GM19438 (cell line): ENCODE measurements around the gene SLC6A5.
"Not testable (repeated sequence)": the region's sequence is repeated elsewhere in the genome, so short reads cannot be mapped to it uniquely, and the experiment has no call there.

Experiments
- ATAC-seq: cut with Tn5 transposase; IDR thresholded peaks from one replicate; pipeline ENCODE4 v1.9.1; 2021; ENCODE audit warnings: low read depth; ENCODE audit not compliant: unreplicated experiment

SLC6A5 gene

DNA sequence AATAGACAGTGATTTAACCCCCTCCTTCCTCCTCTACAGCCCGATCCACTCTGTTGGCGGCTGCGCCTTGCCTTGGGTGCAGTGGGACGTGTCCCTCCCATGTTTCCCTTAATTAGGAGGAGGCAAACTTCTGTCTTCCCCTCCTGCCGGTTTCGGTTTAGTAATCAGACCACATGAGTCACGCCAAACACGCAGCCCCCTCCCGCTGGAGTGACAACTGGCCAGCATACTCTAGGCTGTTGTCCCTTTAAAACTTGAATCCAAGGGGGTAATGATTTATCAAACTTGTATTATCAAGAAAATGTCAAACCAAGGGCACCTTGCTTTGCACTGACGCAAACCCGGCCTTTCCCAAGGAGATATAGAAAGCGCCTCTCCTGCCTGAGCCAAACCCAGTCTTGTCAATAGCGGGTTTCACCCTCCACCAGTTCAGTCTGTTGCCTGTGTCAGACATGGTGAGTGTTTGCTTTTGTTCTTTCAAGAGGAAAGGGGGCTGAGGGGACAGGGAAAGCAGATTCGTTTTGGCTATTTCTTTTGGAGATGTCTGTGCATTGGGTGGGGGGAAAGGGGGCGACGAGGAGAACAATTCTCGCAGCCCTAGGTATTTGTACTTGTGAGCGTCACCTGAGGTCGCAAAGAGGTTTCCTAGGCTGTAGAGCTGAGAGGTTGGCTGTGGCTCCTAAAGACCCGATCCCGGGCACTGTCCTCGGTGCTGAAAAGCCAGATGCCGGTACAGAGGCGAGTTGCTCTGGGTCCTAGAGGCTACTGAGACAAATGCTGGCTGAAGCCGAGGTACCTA, at the start of gene SLC6A5:
TSS of gene SLC6A5 (plus strand) at position 388 of the 799 bp plus-strand sequence. CDS start at position 453, 65 bp downstream.
- no peak for ATAC-seq

DNA sequence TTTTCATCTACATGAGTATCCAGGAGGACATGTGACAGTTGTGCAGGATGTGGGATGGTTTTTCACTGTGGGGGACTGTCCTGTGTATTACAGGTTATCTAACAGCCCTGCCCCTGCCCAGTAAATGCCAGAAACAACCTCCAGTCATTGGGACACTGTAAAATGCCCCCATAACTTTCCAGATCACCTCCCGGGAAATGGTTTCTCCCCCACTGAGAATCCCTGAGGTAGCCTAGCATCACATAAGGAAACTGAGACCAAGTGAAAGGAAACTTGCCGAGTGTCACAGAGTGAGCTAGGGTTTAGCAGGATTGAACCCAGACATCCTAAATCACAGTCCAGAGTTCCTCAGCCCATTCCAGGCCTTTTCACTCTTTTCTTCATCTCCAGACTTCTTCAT, 48.3 kb upstream of the SLC6A5 start:
- no peak for ATAC-seq

DNA sequence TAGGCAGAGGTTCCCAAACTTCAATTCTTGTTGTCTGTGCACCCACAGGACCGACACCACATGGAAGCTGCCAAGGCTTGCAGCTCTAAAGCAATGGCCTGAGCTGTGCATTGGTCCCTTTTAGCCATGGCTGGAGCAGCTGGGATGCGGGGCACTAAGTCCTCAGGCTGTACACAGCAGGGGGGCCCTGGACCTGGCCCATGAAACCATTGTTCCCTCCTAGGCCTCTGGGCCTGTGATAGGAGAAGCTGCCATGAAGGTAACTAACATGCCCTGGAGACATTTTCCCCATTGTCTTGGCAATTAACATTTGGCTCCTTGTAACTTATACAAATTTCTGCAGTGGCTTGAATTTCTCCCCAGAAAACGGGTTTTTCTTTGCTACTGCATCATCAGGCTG, 43.6 kb upstream of the SLC6A5 start:
- ATAC-seq = no peak

DNA sequence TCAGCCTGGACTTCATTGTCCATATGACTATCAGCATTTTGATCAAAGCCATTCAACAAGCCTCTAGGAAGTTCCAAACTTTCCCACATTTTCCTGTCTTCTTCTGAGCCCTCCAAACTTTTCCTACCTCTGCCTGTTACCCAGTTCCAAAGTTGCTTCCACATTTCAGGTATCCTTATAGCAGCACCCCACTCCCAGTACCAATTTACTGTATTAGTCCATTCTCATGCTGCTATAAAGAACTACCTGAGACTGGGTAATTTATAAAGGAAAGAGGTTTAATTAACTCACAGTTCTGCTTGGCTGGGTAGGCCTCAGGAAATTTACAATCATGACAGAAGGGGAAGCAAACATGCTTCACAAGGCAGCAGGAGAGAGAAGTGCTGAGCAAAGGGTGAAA, 43.0 kb upstream of the SLC6A5 start:
- ATAC-seq = not testable (repeated sequence)

DNA sequence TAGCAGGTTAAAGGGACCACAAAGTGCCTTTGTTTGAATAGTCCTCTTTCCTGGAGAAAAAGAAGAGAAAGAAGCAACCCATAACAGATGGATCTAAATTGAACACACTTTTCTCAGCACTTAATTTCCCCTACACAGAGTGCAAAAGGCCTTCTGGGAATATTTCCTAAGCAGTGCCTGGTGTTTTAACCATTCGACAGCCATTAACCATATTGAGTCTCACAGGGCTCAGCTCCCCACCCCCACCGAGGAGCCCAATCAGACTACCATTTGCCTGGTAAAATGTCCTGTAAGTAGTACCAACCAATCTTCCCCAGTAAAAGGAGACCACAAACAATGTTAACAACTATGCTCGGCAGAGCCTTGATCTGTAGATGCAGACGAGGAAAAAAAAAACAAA, 40.7 kb upstream of the SLC6A5 start:
- ATAC-seq = no peak

DNA sequence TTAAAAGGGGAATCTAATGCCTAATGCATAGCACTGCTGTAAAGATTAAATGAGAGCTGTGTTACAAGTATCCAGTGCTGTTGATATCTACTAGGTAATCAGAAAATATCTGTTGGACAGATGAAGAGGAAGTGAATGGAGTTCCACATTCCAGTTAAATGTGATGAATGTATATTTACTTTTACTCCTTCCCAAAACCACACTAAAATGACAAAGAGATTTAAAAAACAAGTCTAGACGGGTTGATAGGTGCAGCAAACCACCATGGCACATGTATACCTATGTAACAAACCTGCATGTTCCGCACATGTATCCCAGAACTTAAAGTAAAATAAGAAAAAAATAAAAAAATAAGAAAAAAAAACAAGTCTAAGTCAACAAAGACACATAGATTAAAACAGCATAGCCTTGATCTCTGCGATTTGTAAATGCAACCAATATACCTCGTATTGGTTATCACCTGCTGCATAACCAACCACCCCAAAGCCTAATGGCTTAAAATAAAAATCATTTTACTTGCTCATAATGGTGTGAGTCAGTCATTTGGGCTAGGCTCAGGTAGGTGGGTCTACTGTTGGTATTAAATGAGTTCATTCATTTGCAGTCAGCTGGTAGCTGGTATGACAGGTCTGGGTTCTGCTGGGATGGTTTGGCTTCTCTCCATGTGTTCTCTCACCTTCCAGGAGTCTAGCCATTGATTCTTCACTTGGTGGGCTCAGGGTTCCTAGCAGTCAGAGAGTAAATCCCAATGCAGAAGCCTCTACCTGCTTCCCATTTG, 39.7 kb upstream of the SLC6A5 start:
- ATAC-seq = no peak

DNA sequence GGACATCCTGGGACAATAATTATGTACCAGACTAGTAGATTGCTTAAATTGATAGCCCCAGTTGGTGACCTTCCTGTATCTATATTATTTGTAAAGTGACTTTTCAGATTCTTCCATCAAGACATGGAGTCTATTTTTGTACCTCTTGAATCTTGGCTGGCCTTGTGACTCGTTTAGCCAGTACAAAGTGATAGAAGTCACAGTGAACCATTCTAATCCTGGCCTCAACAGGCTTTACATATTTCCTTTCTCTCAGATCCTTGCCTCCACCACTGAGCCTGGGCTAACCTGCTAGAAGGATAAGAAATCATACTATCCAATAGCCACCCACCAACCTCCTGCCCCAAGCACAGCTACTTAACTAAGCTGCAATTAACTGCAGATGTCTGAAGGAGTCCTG, 37.5 kb upstream of the SLC6A5 start:
- no peak for ATAC-seq

DNA sequence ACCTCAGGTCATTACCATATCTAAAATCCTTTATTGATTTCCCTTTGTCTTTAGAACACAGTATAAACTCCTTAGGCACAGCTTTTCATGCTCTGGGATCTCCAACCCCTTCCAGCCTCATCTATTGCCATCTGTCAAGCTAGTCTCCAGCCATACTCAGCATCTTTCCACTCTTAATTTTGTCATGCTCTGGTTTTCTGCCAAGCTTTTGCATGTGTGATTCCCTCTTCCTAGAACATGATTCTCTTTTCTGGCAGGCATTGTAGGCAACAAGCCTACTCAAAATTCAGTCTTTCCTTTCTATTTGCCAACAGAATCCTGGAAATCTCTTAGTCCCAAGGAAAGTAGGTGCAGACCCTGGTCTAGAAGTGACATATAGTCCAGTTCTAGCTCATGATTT, 35.5 kb upstream of the SLC6A5 start:
- no peak for ATAC-seq

DNA sequence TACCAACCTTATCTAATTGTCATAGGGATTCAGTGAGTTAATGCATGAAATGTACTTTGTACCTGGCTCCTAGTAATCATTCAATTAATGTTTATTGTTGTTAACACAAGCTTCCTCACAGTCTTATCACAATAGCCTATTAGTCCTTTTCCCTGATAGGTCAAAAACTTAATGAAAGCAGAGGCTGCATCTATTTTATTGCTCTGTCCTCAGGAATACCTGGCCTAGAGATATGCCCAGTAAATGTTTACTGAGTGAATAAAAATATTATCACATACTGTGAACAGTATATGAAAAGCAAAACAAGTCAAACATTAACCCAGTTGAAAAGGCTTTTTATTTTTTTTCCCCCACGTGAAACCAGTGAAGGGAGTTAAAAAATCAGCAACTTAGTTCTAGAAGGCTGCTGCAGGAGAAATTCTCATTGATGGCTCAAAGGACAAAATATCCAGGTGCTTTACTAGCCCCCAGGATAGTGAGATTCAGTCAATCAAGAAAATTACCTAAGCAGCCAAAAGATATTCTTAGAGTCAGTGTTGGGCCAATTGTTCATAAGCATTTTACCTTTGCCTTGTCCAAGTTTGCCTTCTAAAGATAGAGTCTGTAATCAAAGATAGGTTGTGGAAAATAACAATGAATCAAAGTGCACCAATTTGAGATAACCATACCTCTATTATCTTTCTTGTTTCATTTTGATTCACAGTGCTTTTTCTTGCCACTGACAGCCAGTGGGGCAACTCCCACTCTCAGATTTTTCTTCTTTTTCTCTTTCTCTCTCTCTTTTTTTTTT, 34.4 kb upstream of the SLC6A5 start:
- no peak for ATAC-seq

DNA sequence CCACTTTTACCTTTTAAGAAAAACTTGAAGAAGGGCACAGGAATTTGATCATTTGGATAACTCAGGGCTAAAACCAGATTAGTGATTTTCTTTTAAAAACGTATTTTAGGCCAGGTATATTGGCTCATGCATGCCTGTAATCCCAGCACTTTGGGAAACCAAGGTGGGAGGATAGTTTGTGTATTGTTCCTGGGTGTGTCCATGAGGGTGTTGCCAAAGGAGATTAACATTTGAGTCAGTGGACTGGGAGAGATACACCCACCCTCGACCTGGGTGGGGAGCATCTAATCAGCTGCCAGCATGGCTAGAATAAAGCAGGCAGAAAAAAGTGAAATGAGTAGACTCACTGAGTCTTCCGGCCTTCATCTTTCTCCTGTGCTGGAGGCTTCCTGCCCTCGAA, 33.3 kb upstream of the SLC6A5 start:
- not testable (repeated sequence) for ATAC-seq

DNA sequence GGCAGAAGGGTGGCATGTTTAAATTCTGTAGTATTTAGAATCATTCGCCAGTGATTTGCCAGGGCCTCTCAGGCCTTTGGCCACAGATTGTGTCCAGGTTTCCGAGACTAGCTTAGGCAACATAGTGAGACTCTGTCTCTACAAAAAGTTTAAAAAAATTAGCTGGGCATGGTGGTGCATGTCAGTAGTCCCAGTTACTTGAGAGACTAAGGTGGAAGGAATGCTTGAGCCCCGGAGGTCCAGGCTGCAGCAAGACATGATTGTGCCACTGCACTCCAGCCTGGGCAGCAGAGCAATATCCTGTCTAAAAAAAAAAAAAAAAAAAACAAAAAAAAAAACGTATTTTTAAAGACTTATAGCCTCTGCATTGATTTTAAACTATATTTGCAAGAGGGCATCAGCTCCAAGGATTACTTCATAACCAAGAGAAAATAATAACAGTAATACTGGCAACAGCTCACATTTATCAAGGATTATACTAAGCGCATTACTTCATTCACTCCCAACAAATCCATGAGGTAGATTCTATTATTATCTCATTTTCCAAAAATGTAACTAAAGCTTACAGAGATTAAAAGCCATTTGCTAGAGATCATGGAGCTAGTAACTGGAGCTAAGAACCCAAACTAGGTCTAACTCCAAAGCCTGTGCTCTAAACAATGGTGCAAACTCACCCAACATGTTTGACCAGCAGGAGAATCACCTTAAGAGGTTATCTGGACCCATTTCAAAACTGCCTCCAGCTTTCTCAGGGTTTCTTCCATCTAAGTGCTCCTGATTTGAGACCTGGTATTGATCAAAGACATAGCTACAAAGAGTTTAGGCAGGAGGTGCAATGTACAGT, 32.6 kb upstream of the SLC6A5 start:
- no peak for ATAC-seq

DNA sequence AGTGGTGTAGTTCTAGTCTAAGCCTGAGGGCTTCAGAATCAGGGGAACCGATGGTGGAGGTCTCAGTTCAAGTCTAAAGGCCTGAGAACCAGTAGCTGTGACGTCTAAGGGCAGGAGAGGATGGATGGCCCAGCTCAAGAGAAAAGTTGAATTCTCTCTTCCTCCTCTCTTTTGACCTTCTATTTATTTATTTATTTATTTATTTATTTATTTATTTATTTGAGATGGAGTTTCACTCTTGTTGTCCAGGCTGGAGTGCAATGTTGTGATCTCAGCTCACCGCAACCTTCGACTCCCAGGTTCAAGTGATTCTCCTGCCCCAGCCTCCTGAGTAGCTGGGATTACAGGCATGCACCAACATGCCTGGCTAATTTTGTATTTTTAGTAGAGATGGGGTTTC, 19.7 kb upstream of the SLC6A5 start:
- not testable (repeated sequence) for ATAC-seq

DNA sequence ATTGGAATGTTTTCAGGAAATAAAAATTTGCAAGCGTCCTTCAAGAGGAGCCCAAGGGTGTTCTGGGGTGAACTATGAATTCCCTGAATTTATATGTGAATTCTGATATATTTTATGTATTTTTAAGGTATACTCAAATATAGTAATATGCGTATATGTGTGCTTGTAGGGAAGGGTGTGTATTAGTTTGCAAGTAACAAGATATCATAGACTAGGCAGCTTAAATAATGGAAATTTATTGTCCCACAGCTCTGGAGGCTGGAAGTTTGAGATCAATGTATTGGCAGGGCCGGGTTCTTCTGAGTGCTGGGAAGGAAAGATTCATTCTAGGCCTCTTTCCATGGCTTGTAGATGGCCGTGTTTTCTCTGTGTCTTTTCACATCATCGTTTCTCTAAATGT, 16.2 kb upstream of the SLC6A5 start:
- no peak for ATAC-seq

DNA sequence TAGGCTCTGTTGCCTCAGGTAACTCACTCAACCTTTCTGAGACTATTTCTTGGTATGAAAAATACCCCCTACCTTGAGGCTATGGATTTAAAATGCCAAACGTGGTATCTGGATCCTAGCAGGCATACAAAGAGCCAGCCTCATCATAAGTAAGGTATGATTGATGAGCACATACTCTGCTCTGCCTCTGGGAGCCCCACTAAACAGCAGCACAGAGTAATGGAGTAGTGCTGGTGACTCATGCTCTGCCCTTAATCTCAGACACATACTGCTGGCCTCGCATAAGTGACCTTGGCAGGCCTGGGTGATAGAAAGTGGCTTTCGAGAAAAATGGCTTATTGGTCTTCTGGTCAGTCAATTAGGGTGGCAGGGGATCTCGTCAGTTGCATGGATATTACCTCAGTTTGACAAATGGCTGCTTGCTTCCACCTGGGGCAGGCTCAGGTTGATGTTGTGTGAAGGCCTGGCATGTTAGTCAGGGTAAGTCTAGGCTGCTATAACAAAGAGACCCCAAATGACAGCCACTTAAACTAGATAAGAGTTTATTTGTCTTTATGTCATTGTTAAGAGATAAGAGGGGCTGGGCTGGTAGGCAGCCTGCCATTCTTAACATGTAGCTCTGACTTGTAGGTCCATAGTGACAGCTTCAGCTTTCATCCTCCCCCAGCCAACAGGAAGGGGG, 15.2 kb upstream of the SLC6A5 start:
- ATAC-seq = no peak

DNA sequence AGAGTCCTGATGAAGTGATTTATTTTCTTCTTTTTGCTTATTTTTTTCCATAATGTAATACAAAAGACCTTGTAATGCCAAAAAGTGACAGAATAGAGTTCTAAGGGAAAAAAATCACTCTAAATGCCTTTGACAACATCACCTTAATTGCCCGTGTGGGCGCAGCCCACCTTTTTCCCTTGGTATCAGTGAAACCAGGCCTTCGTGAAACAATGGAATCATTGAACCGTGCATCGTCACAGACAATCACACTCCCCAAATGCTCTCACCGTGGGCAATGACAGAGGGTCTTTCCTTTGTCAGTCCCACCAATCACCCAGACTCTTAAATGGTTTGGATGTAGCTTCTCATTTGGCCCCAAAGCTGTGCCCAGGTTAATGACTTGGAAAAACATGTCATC, 9.6 kb upstream of the SLC6A5 start:
- ATAC-seq = no peak

DNA sequence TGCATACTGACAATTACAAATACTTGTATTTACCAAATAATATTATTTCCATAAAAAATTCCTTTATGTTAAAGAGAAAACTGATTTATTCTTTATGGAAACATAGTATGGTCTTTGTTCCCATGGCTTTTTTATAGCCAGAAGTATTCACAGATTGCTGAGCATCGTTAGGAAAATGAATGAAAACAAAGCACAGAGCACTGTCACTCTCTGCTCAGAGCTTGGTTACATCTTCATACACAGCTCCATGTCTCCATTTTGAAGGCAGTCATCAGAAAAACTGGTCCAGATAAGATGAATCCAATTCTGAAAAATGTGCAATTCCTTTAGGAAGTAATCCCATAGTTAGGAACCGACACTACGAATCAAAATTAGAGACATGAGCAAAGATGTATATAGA, 9.0 kb upstream of the SLC6A5 start:
- no peak for ATAC-seq

DNA sequence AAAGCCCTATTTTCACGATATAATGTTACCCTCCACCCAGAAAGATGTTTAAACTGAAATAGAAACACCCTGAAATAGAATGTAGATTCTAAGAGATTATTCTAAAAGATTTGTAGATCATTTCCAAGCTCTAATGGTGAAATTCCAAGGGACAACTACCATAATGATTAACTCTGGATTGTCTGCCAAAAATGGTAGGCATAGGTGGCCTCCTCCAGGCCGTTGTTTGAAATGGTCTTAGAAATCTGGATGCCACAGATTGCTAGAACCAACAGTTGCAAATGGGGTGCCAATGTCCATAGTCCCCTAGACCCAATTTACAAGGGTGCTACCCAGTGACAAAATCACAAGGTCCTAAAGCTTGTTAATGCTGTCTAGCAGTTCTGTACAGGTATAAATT, 6.7 kb upstream of the SLC6A5 start:
- ATAC-seq = no peak

DNA sequence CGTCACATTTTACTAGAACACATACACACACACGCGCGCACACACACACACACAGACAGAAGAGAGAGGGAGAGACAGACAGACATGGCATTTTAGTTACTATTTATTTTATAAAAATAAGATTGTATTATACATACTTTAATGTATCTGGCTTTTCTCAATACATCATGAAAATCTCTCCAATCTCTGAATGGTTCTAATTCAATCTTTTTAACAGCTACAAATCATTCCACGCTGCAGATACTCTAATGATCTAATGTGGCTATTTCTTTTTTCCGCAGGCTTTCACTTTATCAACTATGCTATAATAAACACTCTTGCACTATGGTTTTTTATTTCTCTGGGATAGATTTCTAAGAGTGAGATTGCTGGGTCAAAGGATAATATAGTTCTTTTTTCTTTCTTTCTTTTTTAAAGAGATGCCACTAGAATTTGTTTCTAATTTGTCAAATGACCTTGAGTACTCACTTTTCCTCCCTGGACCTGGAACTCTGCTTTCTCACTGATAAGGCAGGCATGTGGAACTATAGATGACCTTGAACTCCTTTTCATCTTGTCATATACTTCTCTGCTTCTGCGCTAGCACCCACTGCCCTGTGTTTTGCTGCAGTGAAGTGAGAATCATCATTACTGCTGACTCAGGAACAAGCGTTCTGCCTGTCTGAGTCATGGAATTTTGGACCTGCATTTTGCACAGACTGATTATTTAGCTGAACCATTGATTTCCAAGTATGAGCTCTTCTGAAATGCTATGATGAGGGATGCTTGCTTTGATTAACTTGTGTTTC, 4.9 kb upstream of the SLC6A5 start:
- no peak for ATAC-seq

DNA sequence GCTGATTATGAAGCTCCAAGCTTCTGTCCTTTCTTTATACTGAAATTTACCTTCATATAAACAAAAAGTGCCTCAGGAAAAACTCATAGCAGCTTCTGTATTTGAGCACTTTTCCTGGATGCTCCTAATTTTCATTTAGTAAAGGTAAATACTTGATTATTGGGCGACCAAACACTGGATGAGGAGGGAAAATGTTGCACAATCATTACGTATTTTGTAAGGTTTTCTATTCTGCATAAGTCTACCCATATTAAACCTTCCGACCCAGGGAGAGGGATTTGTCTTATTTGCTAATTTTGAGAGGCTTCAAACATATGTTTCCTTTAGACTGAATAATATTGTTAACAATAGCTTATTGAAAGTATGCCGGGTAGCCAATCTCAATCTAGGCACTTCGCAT, 4.3 kb upstream of the SLC6A5 start:
- ATAC-seq = no peak
